Adrenal gland (tissue), 12 donors: ENCODE data around the gene PTPN1. TPM values are rescaled to one million over a fixed set of nuclear protein-coding genes. Genes with fewer than 3 reads are reported as not detected.

Experiments used
- DNase-seq, 7 donors: peaks; one replicate each; pipeline ENCODE4 v3.0.0-alpha.2; 2019 to 2020
- H3K27ac ChIP-seq, 5 donors: fragments of 200-600 bp; sonication (generic) in 4 of 5; 1 replicate in 3 of 5; 2 replicates in 2 of 5; pipeline versions ENCODE4 v1.5.1 to v1.8.0; 2016 to 2020; ENCODE audit warnings: mild to moderate bottlenecking in 1 of 5
- H3K27me3 ChIP-seq: fragments of 200-600 bp; 2 replicates; pipeline ENCODE4 v1.8.0; 2021
- H3K36me3 ChIP-seq, 2 donors: fragments of 200-600 bp; replicated peaks in 1 of 2; 1 replicate in 1 of 2; 2 replicates in 1 of 2; pipeline versions ENCODE4 v1.5.1 to v1.8.0; 2018 to 2022
- H3K4me1 ChIP-seq, 2 donors: fragments of 200-600 bp; replicated peaks in 1 of 2; 1 replicate in 1 of 2; 2 replicates in 1 of 2; pipeline versions ENCODE4 v1.5.1 to v1.8.0; 2018 to 2021
- H3K4me3 ChIP-seq, 4 donors: fragments of 200-600 bp; sonication (generic) in 3 of 4; one replicate each; pipeline ENCODE4 v1.5.1; 2016 to 2018
- H3K9me3 ChIP-seq, 3 donors: fragments of 200-600 bp; sonication (generic) in 1 of 3; replicated peaks in 1 of 3; 1 replicate in 2 of 3; 2 replicates in 1 of 3; pipeline versions ENCODE4 v1.5.1 to v1.8.0; 2016 to 2021
- CTCF ChIP-seq, 6 experiments: fragments of 450-650 bp in 4 of 6; fragments of 200-600 bp in 2 of 6; sonication (generic) in 1 of 6; IDR thresholded peaks; 1 replicate in 5 of 6; 2 replicates in 1 of 6; pipeline versions ENCODE4 v1.5.1 to v1.8.0; 2016 to 2021; ENCODE audit warnings: antibody characterized with exemption in 6 of 6, mild to moderate bottlenecking in 2 of 6, moderate library complexity in 1 of 6
- POLR2A ChIP-seq, 2 donors: fragments of 450-650 bp; IDR thresholded peaks; one replicate each; pipeline ENCODE4 v1.6.1; 2017; ENCODE audit warnings: antibody characterized with exemption in 2 of 2, mild to moderate bottlenecking in 2 of 2, moderate library complexity in 1 of 2
- WGBS, 4 donors: extraction: QIAGEN DNeasy Blood & Tissue Kit in 2 of 4; methylation state at CpG; one replicate each; pipeline versions ENCODE4 v1.1.5 to v1.1.7; 2013 to 2017; 5-methylcytosine and 5-hydroxymethylcytosine counted together
- intact Hi-C, 2 donors: fragments of 100-400 bp; cut with DNase I; formaldehyde crosslinking; loops; one replicate each; pipeline versions ENCODE4 v1.14.1 to v1.15.0; 2022 to 2023
- polyA plus RNA-seq, 3 donors: library from polyadenylated mRNA; stranded (reverse); fragments of 200-250 nt in 2 of 3; fragments of 350-450 nt in 1 of 3; fragmentation: Illumina TruSeq in 1 of 3; extraction: RNeasy Lipid Tissue Mini Kit (QIAGEN cat#74804) in 1 of 3; gene quantifications; one replicate each; pipeline ENCODE4 v1.2.3, GENCODE V29; 2013 to 2014
- total RNA-seq, 9 donors: library from RNA; depleted of rRNA in 4 of 9; stranded (reverse); fragments of >200 nt in 4 of 9; fragments of 120-200 nt in 1 of 9; fragmentation: NEBNext Ultra II Directional in 1 of 9; extraction: Animal tissue kit (Norgen Biotek cat#: 25700) in 1 of 9; gene quantifications; one replicate each; pipeline versions ENCODE4 v1.1.0 to v1.2.4, GENCODE V29; 2013 to 2023
- donor health status: healthy with polysubstance abuse.
- donor health status: Bipolar disorder and iron deficiency.
- donor health status: DM: yes; HTN: yes; CAD: no.
- donor health status: DM: no; HTN: no; CAD: no.
- donor health status: DM: no; HTN: no; CAD: no.
- donor health status: DM: yes; HTN: yes; CAD: no.

The PTPN1 gene
- total and polyA plus RNA-seq, 12 donors = 17.0 to 49.2 (median 35.8) TPM

DNA sequence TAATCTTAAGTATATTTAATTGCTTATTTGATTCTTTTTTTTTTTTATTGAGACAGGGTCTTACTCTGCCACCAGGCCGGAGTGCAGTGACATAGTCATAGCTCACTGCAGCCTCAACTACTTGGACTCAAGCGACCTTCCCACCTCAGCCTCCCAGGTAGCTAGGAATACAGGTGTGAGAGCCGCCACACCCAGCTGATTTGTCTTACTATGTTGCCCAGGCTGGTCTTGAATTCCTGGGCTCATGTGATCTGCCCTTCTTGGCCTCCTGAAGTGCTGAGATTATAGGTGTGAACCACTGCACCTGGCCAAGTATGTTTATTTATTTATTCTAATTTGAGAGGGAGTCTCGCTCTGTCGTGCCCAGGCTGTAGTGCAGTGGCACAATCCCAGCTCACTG lies 38.2 kb downstream of the PTPN1 start:
- WGBS, 4 donors = 92 to 95% (median 94%) methylated on average over 3 to 5 of the region's 5 CpGs
- TF ChIP-seq POLR2A (IDR thresholded peaks at IDR 0.05) (no peak), CTCF (IDR thresholded peaks at IDR 0.05) (no peak)
- DNase-seq = no peak

DNA sequence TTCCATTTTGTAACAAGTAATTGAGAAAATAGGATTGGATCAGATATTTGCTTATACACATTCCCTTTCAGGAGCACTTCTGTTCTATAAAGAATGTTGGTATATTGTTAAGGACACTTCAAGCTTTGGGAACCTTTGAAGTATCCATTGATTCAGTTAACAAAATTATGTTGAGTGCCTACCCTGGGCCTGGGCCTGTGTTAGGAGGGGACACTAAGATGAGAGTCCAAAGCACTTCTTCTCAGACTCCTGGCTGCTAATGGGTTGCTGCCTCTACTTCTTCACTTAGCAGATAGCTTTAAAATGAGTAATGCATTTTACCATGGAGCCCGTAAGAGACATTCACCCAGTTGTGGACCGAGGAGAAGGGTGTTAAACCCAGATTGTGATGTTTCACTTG lies 40.3 kb downstream of the PTPN1 start:
- no peak for DNase-seq
- Histone ChIP-seq H3K4me1 (peaks cover 5 to 56% of the 10 kb centered on the region in 2 donors), H3K36me3 (no peaks in the 10 kb centered on the region), H3K27ac (peak overlapping the region in 1 of 5 donors; percentile 1), H3K27me3 (no peaks in the 10 kb centered on the region), H3K4me3 (no peak overlapping the region), H3K9me3 (no peaks in the 10 kb centered on the region)
- intact Hi-C loops = no loop called here
- WGBS, 4 donors = 88 to 94% (median 93%) methylated on average over 2 of the region's 2 CpGs
- TF ChIP-seq POLR2A (IDR thresholded peaks at IDR 0.05) (no peak), CTCF (IDR thresholded peaks at IDR 0.05) (no peak)

More for the DNA sequence above, 38.2 kb downstream of the PTPN1 start:
- intact Hi-C loops = no loop called here
- peak overlapping the region in 1 of 5 donors; percentile 7 for H3K27ac ChIP-seq
- no peak overlapping the region for H3K4me3 ChIP-seq
- H3K4me1 ChIP-seq = peaks cover 0 to 43% of the 10 kb centered on the region in 2 donors
- no peaks in the 10 kb centered on the region for H3K9me3 ChIP-seq
- no peaks in the 10 kb centered on the region for H3K36me3 ChIP-seq
- no peaks in the 10 kb centered on the region for H3K27me3 ChIP-seq

DNA sequence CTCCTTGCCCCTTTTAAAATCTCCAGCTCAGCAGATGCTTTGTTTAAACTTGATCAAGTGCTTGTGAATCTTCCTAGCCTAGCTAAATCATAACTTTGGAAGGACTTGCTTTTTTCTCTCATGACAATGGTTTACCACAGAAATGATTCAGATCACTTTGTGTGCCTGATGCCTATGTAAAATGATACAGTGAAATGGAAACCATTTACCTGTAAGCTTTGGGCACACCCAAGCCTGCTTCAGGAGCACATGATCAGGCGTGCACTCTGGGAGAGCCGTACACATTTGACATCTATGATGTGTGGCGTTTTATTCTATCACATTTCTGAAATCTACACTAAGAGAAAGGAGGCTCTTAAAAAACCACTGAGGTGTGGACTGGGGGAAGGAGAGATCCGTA lies 41.1 kb downstream of the PTPN1 start:
- Histone ChIP-seq H3K27ac (no peak overlapping the region), H3K4me3 (no peak overlapping the region), H3K9me3 (no peaks in the 10 kb centered on the region), H3K36me3 (no peaks in the 10 kb centered on the region), H3K4me1 (peaks cover 5 to 51% of the 10 kb centered on the region in 2 donors), H3K27me3 (no peaks in the 10 kb centered on the region)
- TF ChIP-seq CTCF (IDR thresholded peaks at IDR 0.05) (no peak), POLR2A (IDR thresholded peaks at IDR 0.05) (no peak)
- WGBS, 4 donors = 96 to 98% (median 97%) methylated on average over 4 of the region's 4 CpGs
- intact Hi-C loops = no loop called here
- no peak for DNase-seq

- no peak for DNase-seq
- Histone ChIP-seq H3K36me3 (no peaks in the 10 kb centered on the region), H3K9me3 (no peaks in the 10 kb centered on the region), H3K27ac (no peak overlapping the region), H3K4me3 (no peak overlapping the region), H3K4me1 (peaks cover 5 to 34% of the 10 kb centered on the region in 2 donors), H3K27me3 (no peaks in the 10 kb centered on the region)
- WGBS, 4 donors = 97 to 98% (median 97%) methylated on average over 3 of the region's 3 CpGs
- no peak for TF ChIP-seq POLR2A (IDR thresholded peaks at IDR 0.05)
- intact Hi-C loops = no loop called here
These were observed 42.8 kb downstream of the PTPN1 start for GRCh38 chr20:50552979-50553378.
